Retinal pigment epithelial cell (primary cell): ENCODE results near the gene ELP1.

Source experiments
- DNase-seq: peaks from one replicate; pipeline ENCODE4 v3.0.0-alpha.2; 2010; ENCODE audit warnings: low read depth
- H3K4me3 ChIP-seq: 2 replicates; pipeline ENCODE4 v1.5.1; 2011; ENCODE audit warnings: mild to moderate bottlenecking, low read length, control low read depth, moderate library complexity
- CTCF ChIP-seq: conservative IDR thresholded peaks from 2 replicates; pipeline ENCODE4 v1.5.1; 2011; ENCODE audit warnings: low read depth, low read length, control low read depth, inconsistent platforms

The ELP1 gene

DNA sequence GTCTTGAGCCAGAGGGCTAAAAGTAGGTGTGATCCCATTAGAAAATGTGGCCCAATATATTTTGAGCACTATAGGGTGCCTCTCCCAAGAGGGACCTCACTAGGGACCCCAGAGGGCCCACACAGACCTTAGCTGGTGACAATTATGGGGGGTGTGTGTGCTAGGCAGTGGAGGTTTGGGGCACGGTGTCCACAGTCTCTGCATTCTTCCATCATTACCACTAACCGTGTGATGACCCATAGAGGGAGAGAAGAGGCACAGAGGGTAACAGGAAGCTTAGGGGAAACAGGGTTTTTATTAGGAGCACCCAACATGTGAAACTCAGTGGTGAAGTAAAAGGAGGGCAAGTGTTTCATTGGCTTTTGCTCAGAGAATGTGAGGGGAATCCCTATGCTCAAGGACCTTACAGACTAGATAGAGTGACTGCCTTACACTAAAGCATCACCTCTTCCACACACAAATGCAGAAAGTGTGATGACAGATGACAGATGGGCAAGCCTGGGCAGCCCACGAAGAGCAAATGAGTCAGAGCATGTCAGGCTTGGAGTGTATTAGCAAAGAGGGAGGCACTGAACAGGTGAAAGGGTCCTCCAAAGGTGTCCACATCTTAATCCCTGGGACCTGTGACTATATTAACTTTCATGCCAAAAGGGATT, 74.3 kb downstream of the ELP1 start:
- no peak for TF ChIP-seq CTCF
- no peak overlapping the region for H3K4me3 ChIP-seq
- DNase-seq = no peak

DNA sequence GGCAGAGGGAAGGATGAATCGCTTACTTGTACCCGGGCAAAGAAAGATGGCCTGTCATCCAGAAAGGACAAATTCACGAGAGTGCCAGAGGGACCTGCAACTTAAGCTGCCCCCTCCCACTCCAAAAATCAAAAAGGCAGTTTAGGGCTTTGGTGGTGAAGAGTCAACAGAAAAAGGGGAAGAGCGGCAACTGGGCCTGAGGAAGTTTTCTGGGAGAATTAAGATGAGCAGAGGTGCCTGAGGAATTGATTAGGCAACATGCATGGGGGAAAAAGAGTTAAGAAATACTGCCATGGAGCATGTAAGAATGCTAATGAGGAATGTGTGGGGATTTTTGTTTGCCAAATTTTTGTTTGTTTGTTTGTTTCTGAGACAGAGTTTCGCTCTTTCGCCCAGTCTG, 76.4 kb downstream of the ELP1 start:
- no peak for TF ChIP-seq CTCF
- no peak for DNase-seq
- H3K4me3 ChIP-seq = no peak overlapping the region

DNA sequence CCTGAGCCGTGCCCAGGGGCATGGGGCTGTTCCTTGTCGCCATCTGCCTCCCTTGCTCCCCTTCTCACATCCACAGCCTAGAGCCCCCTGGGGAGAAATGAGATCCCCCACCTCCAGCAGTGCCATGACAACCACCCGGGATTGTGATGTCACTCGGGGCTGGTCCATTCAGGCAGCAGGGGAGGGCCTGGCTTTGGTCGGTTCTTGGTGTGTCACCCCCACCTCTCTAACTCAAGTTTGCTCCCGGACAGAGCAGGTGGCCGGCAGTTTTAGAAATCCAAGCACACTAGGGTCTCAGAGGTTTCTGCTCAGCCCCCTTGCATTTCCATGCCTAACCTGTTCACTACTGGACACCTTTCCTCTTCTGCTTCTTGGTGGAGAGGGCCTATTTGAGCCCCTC, 78.0 kb downstream of the ELP1 start, which contains the start of gene ACTL7B:
Gene ACTL7B, minus strand, starts transcription at position 99 of the 400 bp plus-strand sequence. Its CDS starts 56 bp downstream, at position 43.
- no peak for TF ChIP-seq CTCF
- DNase-seq = no peak
- no peak within 1 kb of the TSS for H3K4me3 ChIP-seq

DNA sequence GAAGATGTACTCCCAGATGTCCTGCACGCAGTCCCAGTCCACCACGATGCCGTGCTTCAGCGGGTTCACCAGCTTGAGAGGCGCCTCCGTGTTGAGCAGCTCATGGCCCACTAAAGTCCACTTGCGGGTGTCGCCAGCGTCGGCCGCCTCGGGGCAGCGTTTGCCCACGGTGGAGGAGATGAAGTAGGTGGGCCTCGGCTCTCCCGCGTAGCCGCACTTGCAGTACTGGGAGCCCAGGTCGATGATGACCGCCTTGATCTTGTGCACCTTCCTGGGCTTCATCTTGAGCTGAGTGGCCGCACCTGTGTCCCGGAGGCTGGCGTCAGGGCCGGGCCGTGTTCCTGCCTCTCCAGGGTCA, 78.4 kb downstream of the ELP1 start:
- H3K4me3 ChIP-seq = no peak overlapping the region
- TF ChIP-seq CTCF = no peak
- no peak for DNase-seq

DNA sequence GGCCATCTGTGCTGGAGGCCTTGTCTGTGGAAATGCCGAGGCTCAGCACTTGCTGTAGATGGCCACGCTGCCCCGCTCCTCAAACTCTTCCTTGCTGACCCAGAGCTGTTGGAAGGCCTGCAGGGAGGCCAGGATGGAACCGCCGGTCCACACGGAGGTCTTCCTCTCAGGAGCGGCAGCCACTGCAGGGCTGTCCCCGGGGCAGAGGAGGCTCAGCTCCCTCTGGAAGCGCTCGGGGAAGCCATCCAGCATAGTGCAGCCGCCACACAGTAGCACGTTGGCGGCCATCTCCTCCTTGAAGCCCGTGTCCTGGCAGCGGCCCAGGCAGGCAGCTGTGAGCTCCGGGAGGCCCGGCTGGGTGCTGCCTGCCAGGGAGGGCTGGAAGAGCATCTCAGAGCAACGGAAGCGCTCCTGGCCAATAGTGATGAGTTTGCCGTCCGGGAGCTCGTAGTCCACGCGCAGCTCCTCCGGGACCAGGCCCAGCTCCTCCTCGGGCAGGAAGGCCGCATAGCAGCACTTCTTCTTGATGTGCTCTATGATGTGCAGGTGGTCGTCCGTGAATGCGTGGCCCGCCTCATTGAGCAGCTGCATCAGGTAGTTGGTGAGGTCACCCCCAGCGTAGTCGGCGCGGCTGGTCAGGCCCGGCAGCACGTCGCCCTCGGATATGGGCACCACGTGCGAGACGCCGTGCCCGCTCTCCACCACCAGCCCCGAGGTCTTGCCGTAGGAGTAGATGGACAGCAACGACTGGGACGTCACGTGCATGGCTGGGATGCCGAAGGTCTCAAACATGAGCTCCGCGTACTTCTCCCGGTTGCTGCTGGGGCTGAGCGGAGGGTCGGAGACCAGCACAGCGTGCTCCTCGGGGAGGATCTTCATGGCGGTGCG, 79.0 kb downstream of the ELP1 start:
- no peak for TF ChIP-seq CTCF
- DNase-seq = no peak
- H3K4me3 ChIP-seq = no peak overlapping the region

DNA sequence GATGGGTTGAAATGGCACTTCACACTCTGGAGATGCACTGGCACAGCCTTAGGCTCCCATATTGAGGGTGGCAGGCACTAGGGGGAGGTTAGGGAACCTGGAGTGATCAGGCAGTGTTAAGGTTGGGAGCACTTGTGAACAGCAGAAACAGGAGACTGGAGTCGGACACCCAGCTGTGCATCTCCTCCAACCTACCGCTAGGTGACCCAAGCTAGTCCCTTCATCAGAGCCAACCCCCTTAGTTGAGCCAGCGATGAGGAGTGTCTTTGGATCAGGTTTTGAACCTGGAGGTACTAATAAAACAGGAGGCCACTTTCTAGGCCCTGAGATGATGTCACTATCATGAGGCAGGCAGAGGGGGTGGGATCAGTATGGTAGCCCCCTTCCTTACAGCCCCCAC, 79.8 kb downstream of the ELP1 start:
- no peak overlapping the region for H3K4me3 ChIP-seq
- peak; percentile 2 for TF ChIP-seq CTCF
- no peak for DNase-seq

- TF ChIP-seq CTCF = no peak
- no peak overlapping the region for H3K4me3 ChIP-seq
- DNase-seq = no peak
Observed at GRCh38 chr9:108852079-108852478, 81.8 kb downstream of the ELP1 start.
